GM23338 (cell line): ENCODE results near the gene SUCLG2. TPM values are rescaled to one million over a fixed set of nuclear protein-coding genes. Genes with fewer than 3 reads are reported as not detected.

Source experiments
- ATAC-seq: fragments of 200-7000 bp; cut with Tn5 transposase; 3 replicates; pipeline ENCODE4 v1.9.1; 2020
- DNase-seq: peaks from one replicate; pipeline ENCODE4 v3.0.0-alpha.2; 2015; ENCODE audit warnings: low spot score
- H2AFZ ChIP-seq: fragments of 200-600 bp; sonication (generic); 2 replicates; pipeline ENCODE4 v1.8.0; 2016; ENCODE audit warnings: antibody characterized with exemption, mild to moderate bottlenecking, moderate library complexity
- H3F3A ChIP-seq: fragments of 200-600 bp; sonication (generic); replicated peaks from 2 replicates; pipeline ENCODE4 v1.8.0; 2017; ENCODE audit warnings: antibody characterized with exemption, mixed run types, low read depth
- H3K27ac ChIP-seq: fragments of 200-600 bp; sonication (generic); 2 replicates; pipeline ENCODE4 v1.6.1; 2016; ENCODE audit warnings: low read depth
- H3K27me3 ChIP-seq: fragments of 200-600 bp; sonication (generic); 2 replicates; pipeline ENCODE4 v1.8.0; 2016; ENCODE audit warnings: mild to moderate bottlenecking, mixed run types, moderate library complexity; ENCODE audit not compliant: insufficient read depth
- H3K36me3 ChIP-seq: fragments of 200-600 bp; sonication (generic); 2 replicates; pipeline ENCODE4 v1.8.0; 2016; ENCODE audit warnings: mild to moderate bottlenecking; ENCODE audit not compliant: insufficient read depth
- H3K4me1 ChIP-seq: fragments of 200-600 bp; sonication (generic); 2 replicates; pipeline ENCODE4 v1.8.0; 2016; ENCODE audit warnings: mild to moderate bottlenecking, moderate library complexity; ENCODE audit not compliant: insufficient read depth
- H3K4me2 ChIP-seq: fragments of 200-600 bp; sonication (generic); 2 replicates; pipeline ENCODE4 v1.7.1; 2017; ENCODE audit warnings: mixed run types
- H3K4me3 ChIP-seq: fragments of 200-600 bp; sonication (generic); 2 replicates; pipeline ENCODE4 v1.6.1; 2016; ENCODE audit warnings: mixed run types
- H3K79me2 ChIP-seq: fragments of 200-600 bp; sonication (generic); replicated peaks from 2 replicates; pipeline ENCODE4 v1.8.0; 2017; ENCODE audit warnings: mild to moderate bottlenecking; ENCODE audit not compliant: insufficient read depth
- H3K9me2 ChIP-seq: fragments of 200-600 bp; sonication (generic); 2 replicates; pipeline ENCODE4 v1.8.0; 2017; ENCODE audit not compliant: insufficient read depth
- H4K20me1 ChIP-seq: fragments of 200-600 bp; sonication (generic); replicated peaks from 2 replicates; pipeline ENCODE4 v1.8.0; 2017; ENCODE audit warnings: mild to moderate bottlenecking; ENCODE audit not compliant: insufficient read depth
- H3K27ac Mint-ChIP-seq: 2 replicates; pipeline ENCODE4 v1.8.0; 2020; ENCODE audit warnings: inconsistent platforms, mild to moderate bottlenecking, moderate library complexity, mixed read lengths
- H3K27me3 Mint-ChIP-seq: 3 replicates; pipeline ENCODE4 v1.8.0; 2022; ENCODE audit warnings: low read depth, mild to moderate bottlenecking, moderate library complexity, mixed read lengths, inconsistent platforms; ENCODE audit not compliant: insufficient read depth, poor library complexity
- H3K36me3 Mint-ChIP-seq: 3 replicates; pipeline ENCODE4 v1.8.0; 2021; ENCODE audit warnings: low read depth, mild to moderate bottlenecking, inconsistent platforms, moderate library complexity, mixed read lengths
- H3K4me1 Mint-ChIP-seq: 3 replicates; pipeline ENCODE4 v1.8.0; 2020; ENCODE audit warnings: mild to moderate bottlenecking, inconsistent platforms, mixed read lengths
- H3K4me3 Mint-ChIP-seq: 3 replicates; pipeline ENCODE4 v1.8.0; 2021; ENCODE audit warnings: moderate library complexity, mild to moderate bottlenecking, inconsistent platforms, mixed read lengths
- H3K9me3 Mint-ChIP-seq: 3 replicates; pipeline ENCODE4 v1.8.0; 2020; ENCODE audit warnings: moderate library complexity, mild to moderate bottlenecking, inconsistent platforms, mixed read lengths
- CREB1 ChIP-seq: fragments of 250-450 bp; sonication (Bioruptor Pico); IDR thresholded peaks from 2 replicates; pipeline ENCODE4 v1.5.0; 2020; ENCODE audit warnings: low read depth, mild to moderate bottlenecking, moderate library complexity
- EZH2 ChIP-seq: fragments of 200-600 bp; sonication (generic); IDR thresholded peaks from one replicate; pipeline ENCODE4 v1.8.0; 2017; ENCODE audit warnings: antibody characterized with exemption, mild to moderate bottlenecking, low read depth; ENCODE audit not compliant: unreplicated experiment
- EZH2phosphoT487 ChIP-seq: fragments of 200-600 bp; sonication (generic); IDR thresholded peaks from one replicate; pipeline ENCODE4 v1.8.1; 2018; ENCODE audit warnings: antibody characterized with exemption; ENCODE audit not compliant: unreplicated experiment
- JUNB ChIP-seq: IDR thresholded peaks from one replicate; pipeline ENCODE4 v1.6.1; 2016; ENCODE audit warnings: antibody characterized with exemption; ENCODE audit not compliant: unreplicated experiment
- NANOG ChIP-seq: IDR thresholded peaks from 2 replicates; pipeline ENCODE4 v1.6.1; 2016; ENCODE audit warnings: antibody characterized with exemption, borderline replicate concordance
- POLR2AphosphoS5 ChIP-seq: IDR thresholded peaks from 2 replicates; pipeline ENCODE4 v1.6.1; 2016; ENCODE audit warnings: antibody characterized with exemption, low read depth
- STAT1 ChIP-seq: IDR thresholded peaks from one replicate; pipeline ENCODE4 v1.6.1; 2016; ENCODE audit warnings: antibody characterized with exemption; ENCODE audit not compliant: unreplicated experiment
- ZNF114 ChIP-seq: fragments of 250-450 bp; sonication (Bioruptor Pico); IDR thresholded peaks from 2 replicates; pipeline ENCODE4 v1.5.0; 2020; ENCODE audit warnings: mild to moderate bottlenecking, moderate library complexity
- ZNF331 ChIP-seq: fragments of 250-450 bp; sonication (Bioruptor Pico); IDR thresholded peaks from 2 replicates; pipeline ENCODE4 v1.5.0; 2020; ENCODE audit warnings: low read depth, mild to moderate bottlenecking, moderate library complexity
- polyA plus RNA-seq: library from polyadenylated mRNA; unstranded; fragments of >200 nt; fragmentation: Nextera tagmentation; extraction: Ambion mirVana; gene quantifications from 2 replicates; pipeline ENCODE4 v1.2.1, GENCODE V29; 2016
- total RNA-seq: library from RNA; depleted of rRNA; stranded (reverse); fragments of >200 nt; shearing (Covaris generic); gene quantifications from 2 replicates; pipeline ENCODE4 v1.2.3, GENCODE V29; 2014
- TF ChIP-seq, protein P1 (sequence below): fragments of 250-450 bp; sonication (Bioruptor Pico); IDR thresholded peaks from 2 replicates; pipeline ENCODE4 v1.5.0; 2020; ENCODE audit warnings: mild to moderate bottlenecking, moderate library complexity
- TF ChIP-seq, protein P2 (sequence below), 2 experiments: fragments of 200-600 bp in 1 of 2; sonication (generic) in 1 of 2; conservative IDR thresholded peaks; 2 replicates each; pipeline versions ENCODE4 v1.5.1 to v1.6.1; 2016 to 2017; ENCODE audit warnings: antibody characterized with exemption in 2 of 2, low read depth in 2 of 2, mild to moderate bottlenecking in 2 of 2, moderate library complexity in 1 of 2
- TF ChIP-seq, protein P3 (sequence below): IDR thresholded peaks from one replicate; pipeline ENCODE4 v1.6.1; 2018; ENCODE audit warnings: antibody characterized with exemption; ENCODE audit not compliant: unreplicated experiment

The SUCLG2 gene
- total and polyA plus RNA-seq, 2 experiments from 2014 or later, result 29.3 to 39.0 TPM

DNA sequence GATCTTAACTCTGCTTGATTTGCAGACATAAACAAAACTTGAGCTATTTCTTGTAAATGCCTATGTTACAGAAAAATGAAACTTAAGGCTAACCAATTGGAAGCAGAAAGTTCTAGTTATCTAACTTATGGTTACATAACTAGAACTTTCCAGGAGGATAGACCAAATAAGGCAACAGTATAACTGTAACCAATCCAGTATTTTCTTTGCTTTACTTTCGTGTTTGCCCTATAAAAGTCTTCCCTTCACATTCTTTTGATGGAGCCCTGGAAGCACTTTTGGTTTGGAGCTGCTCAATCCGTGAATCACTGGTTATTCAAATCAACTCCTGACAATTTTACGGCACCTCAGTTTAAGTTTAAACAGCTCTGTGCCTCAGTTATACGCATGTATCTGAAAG, 164.6 kb downstream of the SUCLG2 start:
- H3K27ac ChIP-seq, result no peak overlapping the region
- no peaks in the 10 kb centered on the region for H3K4me1 ChIP-seq
- no peak overlapping the region for H2AFZ ChIP-seq
- H3K4me1 Mint-ChIP-seq, result no peaks in the 10 kb centered on the region
- ATAC-seq (no peak), DNase-seq (no peak)
- H4K20me1 ChIP-seq, result no peaks in the 10 kb centered on the region
- H3K79me2 ChIP-seq, result no peaks in the 10 kb centered on the region
- H3K4me3 ChIP-seq, result no peak overlapping the region
- no peak overlapping the region for H3K27ac Mint-ChIP-seq
- no peaks in the 10 kb centered on the region for H3K27me3 Mint-ChIP-seq
- H3F3A ChIP-seq, result no peaks in the 10 kb centered on the region
- no peaks in the 10 kb centered on the region for H3K27me3 ChIP-seq
- no peak for TF ChIP-seq JUNB
- TF ChIP-seq STAT1, result no peak
- TF ChIP-seq, protein P1, sequence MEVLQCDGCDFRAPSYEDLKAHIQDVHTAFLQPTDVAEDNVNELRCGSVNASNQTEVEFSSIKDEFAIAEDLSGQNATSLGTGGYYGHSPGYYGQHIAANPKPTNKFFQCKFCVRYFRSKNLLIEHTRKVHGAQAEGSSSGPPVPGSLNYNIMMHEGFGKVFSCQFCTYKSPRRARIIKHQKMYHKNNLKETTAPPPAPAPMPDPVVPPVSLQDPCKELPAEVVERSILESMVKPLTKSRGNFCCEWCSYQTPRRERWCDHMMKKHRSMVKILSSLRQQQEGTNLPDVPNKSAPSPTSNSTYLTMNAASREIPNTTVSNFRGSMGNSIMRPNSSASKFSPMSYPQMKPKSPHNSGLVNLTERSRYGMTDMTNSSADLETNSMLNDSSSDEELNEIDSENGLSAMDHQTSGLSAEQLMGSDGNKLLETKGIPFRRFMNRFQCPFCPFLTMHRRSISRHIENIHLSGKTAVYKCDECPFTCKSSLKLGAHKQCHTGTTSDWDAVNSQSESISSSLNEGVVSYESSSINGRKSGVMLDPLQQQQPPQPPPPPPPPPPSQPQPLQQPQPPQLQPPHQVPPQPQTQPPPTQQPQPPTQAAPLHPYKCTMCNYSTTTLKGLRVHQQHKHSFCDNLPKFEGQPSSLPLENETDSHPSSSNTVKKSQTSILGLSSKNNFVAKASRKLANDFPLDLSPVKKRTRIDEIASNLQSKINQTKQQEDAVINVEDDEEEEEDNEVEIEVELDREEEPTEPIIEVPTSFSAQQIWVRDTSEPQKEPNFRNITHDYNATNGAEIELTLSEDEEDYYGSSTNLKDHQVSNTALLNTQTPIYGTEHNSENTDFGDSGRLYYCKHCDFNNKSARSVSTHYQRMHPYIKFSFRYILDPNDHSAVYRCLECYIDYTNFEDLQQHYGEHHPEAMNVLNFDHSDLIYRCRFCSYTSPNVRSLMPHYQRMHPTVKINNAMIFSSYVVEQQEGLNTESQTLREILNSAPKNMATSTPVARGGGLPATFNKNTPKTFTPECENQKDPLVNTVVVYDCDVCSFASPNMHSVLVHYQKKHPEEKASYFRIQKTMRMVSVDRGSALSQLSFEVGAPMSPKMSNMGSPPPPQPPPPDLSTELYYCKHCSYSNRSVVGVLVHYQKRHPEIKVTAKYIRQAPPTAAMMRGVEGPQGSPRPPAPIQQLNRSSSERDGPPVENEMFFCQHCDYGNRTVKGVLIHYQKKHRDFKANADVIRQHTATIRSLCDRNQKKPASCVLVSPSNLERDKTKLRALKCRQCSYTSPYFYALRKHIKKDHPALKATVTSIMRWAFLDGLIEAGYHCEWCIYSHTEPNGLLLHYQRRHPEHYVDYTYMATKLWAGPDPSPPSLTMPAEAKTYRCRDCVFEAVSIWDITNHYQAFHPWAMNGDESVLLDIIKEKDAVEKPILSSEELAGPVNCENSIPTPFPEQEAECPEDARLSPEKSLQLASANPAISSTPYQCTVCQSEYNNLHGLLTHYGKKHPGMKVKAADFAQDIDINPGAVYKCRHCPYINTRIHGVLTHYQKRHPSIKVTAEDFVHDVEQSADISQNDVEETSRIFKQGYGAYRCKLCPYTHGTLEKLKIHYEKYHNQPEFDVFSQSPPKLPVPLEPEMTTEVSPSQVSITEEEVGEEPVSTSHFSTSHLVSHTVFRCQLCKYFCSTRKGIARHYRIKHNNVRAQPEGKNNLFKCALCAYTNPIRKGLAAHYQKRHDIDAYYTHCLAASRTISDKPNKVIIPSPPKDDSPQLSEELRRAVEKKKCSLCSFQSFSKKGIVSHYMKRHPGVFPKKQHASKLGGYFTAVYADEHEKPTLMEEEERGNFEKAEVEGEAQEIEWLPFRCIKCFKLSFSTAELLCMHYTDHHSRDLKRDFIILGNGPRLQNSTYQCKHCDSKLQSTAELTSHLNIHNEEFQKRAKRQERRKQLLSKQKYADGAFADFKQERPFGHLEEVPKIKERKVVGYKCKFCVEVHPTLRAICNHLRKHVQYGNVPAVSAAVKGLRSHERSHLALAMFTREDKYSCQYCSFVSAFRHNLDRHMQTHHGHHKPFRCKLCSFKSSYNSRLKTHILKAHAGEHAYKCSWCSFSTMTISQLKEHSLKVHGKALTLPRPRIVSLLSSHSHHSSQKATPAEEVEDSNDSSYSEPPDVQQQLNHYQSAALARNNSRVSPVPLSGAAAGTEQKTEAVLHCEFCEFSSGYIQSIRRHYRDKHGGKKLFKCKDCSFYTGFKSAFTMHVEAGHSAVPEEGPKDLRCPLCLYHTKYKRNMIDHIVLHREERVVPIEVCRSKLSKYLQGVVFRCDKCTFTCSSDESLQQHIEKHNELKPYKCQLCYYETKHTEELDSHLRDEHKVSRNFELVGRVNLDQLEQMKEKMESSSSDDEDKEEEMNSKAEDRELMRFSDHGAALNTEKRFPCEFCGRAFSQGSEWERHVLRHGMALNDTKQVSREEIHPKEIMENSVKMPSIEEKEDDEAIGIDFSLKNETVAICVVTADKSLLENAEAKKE (CRISPR knock-in tag), result no peak
- TF ChIP-seq ZNF114 (CRISPR knock-in tag), result no peak
- no peak for TF ChIP-seq CREB1 (CRISPR knock-in tag)
- TF ChIP-seq, protein P2, sequence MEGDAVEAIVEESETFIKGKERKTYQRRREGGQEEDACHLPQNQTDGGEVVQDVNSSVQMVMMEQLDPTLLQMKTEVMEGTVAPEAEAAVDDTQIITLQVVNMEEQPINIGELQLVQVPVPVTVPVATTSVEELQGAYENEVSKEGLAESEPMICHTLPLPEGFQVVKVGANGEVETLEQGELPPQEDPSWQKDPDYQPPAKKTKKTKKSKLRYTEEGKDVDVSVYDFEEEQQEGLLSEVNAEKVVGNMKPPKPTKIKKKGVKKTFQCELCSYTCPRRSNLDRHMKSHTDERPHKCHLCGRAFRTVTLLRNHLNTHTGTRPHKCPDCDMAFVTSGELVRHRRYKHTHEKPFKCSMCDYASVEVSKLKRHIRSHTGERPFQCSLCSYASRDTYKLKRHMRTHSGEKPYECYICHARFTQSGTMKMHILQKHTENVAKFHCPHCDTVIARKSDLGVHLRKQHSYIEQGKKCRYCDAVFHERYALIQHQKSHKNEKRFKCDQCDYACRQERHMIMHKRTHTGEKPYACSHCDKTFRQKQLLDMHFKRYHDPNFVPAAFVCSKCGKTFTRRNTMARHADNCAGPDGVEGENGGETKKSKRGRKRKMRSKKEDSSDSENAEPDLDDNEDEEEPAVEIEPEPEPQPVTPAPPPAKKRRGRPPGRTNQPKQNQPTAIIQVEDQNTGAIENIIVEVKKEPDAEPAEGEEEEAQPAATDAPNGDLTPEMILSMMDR (conservative IDR thresholded peaks at IDR 0.05; ENCODE audit: low read depth in 2 of 2), result no peak
- TF ChIP-seq, protein P3, sequence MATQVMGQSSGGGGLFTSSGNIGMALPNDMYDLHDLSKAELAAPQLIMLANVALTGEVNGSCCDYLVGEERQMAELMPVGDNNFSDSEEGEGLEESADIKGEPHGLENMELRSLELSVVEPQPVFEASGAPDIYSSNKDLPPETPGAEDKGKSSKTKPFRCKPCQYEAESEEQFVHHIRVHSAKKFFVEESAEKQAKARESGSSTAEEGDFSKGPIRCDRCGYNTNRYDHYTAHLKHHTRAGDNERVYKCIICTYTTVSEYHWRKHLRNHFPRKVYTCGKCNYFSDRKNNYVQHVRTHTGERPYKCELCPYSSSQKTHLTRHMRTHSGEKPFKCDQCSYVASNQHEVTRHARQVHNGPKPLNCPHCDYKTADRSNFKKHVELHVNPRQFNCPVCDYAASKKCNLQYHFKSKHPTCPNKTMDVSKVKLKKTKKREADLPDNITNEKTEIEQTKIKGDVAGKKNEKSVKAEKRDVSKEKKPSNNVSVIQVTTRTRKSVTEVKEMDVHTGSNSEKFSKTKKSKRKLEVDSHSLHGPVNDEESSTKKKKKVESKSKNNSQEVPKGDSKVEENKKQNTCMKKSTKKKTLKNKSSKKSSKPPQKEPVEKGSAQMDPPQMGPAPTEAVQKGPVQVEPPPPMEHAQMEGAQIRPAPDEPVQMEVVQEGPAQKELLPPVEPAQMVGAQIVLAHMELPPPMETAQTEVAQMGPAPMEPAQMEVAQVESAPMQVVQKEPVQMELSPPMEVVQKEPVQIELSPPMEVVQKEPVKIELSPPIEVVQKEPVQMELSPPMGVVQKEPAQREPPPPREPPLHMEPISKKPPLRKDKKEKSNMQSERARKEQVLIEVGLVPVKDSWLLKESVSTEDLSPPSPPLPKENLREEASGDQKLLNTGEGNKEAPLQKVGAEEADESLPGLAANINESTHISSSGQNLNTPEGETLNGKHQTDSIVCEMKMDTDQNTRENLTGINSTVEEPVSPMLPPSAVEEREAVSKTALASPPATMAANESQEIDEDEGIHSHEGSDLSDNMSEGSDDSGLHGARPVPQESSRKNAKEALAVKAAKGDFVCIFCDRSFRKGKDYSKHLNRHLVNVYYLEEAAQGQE, result no peak
- no peak for TF ChIP-seq ZNF331 (CRISPR knock-in tag)
- no peak for TF ChIP-seq EZH2phosphoT487
- no peak for TF ChIP-seq POLR2AphosphoS5
- no peak for TF ChIP-seq NANOG
- TF ChIP-seq EZH2, result no peak
- no peak overlapping the region for H3K4me3 Mint-ChIP-seq
- no peaks in the 10 kb centered on the region for H3K9me3 Mint-ChIP-seq
- H3K36me3 Mint-ChIP-seq, result no peaks in the 10 kb centered on the region
- no peak overlapping the region for H3K4me2 ChIP-seq
- H3K9me2 ChIP-seq, result no peaks in the 10 kb centered on the region
- no peaks in the 10 kb centered on the region for H3K36me3 ChIP-seq
